Ovary (tissue), 3 donors: ENCODE results near the gene TMCO4.

Source experiments
- POLR2A ChIP-seq: fragments of 450-650 bp; IDR thresholded peaks from one replicate; pipeline ENCODE4 v1.6.1; 2017; ENCODE audit warnings: antibody characterized with exemption, mild to moderate bottlenecking, moderate library complexity
- TF ChIP-seq, protein P1 (sequence below), 3 donors: fragments of 450-650 bp in 2 of 3; fragments of 200-600 bp in 1 of 3; IDR thresholded peaks; one replicate each; pipeline versions ENCODE4 v1.5.1 to v1.8.0; 2016 to 2022; ENCODE audit warnings: antibody characterized with exemption in 3 of 3, mild to moderate bottlenecking in 1 of 3
- donor health status: DM: no; HTN: no; CAD: no.

DNA sequence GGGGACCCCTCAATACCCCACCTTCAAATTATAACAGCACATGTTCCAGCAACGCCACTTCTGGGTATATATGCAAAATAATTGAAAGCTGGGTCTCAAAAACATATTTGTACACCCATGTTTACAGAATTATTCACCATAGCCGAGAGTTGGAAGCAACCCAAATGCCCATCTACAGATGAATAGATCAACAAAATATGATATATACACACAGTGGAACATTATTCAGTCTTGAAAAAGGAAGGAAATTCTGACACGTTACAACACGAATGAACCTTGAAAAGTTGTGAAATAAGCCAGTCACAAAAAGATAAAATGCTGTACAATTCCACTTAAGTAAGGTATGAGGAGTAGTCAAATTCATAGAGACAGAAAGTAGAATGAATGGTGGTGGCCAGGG is 5.1 kb downstream of the TMCO4 start:
- TF ChIP-seq POLR2A: no peak
- TF ChIP-seq, protein P1, sequence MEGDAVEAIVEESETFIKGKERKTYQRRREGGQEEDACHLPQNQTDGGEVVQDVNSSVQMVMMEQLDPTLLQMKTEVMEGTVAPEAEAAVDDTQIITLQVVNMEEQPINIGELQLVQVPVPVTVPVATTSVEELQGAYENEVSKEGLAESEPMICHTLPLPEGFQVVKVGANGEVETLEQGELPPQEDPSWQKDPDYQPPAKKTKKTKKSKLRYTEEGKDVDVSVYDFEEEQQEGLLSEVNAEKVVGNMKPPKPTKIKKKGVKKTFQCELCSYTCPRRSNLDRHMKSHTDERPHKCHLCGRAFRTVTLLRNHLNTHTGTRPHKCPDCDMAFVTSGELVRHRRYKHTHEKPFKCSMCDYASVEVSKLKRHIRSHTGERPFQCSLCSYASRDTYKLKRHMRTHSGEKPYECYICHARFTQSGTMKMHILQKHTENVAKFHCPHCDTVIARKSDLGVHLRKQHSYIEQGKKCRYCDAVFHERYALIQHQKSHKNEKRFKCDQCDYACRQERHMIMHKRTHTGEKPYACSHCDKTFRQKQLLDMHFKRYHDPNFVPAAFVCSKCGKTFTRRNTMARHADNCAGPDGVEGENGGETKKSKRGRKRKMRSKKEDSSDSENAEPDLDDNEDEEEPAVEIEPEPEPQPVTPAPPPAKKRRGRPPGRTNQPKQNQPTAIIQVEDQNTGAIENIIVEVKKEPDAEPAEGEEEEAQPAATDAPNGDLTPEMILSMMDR (IDR thresholded peaks at IDR 0.05): no peak
